GM12875 (cell line): Measurements from ENCODE around the gene HSCB.
A peak's percentile ranks its signal among the peaks of the same experiment; 100 is the strongest.
"Not testable (repeated sequence)": the region's sequence is repeated elsewhere in the genome, so short reads cannot be mapped to it uniquely, and the experiment has no call there.

Source experiments
- H3K4me3 ChIP-seq: one replicate; pipeline ENCODE4 v1.5.1; 2011; ENCODE audit warnings: low read depth, low read length, control low read depth
- TF ChIP-seq, protein P1 (sequence below): IDR thresholded peaks from 2 replicates; pipeline ENCODE4 v1.5.1; 2011; ENCODE audit warnings: low read depth, mild to moderate bottlenecking, control low read depth, inconsistent platforms, low read length, moderate library complexity, borderline replicate concordance; ENCODE audit not compliant: insufficient read depth

The HSCB gene

DNA sequence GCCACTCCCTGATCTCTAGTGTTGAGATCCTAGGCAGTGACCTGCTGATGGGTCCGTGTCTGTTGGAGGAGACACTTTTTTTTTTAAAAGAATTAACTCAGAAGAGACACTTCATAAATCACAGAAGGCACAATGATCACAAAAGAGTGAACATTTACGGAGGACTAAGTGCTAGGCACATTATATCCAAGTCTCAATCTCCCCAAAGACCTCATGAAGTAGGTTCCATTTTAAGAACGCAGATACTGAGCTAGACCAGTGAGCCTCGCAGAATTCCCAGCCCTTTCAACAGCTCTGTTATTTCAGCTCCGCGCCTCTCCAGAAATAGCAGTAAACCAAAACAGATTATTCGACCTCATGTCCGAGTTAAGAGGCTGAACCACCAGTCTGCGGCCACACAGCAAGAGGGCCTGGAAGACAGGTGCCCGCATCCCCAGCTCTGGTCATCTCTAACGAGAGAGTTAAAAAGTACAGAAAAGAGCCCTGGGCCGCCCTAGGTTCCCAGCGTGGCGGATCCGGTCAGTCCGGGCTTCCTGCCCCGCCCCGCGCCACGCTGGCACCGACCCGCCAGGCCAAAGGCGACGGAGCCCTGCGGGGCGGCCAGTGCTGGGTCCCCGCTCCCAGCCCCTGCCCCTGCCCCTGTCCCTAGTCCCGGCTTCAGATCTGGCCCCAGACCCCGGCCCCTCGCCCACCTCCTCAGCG is 57.9 kb downstream of the HSCB start:
- TF ChIP-seq, protein P1, sequence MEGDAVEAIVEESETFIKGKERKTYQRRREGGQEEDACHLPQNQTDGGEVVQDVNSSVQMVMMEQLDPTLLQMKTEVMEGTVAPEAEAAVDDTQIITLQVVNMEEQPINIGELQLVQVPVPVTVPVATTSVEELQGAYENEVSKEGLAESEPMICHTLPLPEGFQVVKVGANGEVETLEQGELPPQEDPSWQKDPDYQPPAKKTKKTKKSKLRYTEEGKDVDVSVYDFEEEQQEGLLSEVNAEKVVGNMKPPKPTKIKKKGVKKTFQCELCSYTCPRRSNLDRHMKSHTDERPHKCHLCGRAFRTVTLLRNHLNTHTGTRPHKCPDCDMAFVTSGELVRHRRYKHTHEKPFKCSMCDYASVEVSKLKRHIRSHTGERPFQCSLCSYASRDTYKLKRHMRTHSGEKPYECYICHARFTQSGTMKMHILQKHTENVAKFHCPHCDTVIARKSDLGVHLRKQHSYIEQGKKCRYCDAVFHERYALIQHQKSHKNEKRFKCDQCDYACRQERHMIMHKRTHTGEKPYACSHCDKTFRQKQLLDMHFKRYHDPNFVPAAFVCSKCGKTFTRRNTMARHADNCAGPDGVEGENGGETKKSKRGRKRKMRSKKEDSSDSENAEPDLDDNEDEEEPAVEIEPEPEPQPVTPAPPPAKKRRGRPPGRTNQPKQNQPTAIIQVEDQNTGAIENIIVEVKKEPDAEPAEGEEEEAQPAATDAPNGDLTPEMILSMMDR, result no peak
- H3K4me3 ChIP-seq, result peak overlapping the region; percentile 85

GRCh38 chr22:28800308-28801041 is 58.6 kb downstream of the HSCB start, which contains the start of gene XBP1:
TSS of gene XBP1 (minus strand) at chr22:28800569.
- peak within 1 kb of the TSS; percentile 85 for H3K4me3 ChIP-seq
- TF ChIP-seq, protein P1, result no peak

DNA sequence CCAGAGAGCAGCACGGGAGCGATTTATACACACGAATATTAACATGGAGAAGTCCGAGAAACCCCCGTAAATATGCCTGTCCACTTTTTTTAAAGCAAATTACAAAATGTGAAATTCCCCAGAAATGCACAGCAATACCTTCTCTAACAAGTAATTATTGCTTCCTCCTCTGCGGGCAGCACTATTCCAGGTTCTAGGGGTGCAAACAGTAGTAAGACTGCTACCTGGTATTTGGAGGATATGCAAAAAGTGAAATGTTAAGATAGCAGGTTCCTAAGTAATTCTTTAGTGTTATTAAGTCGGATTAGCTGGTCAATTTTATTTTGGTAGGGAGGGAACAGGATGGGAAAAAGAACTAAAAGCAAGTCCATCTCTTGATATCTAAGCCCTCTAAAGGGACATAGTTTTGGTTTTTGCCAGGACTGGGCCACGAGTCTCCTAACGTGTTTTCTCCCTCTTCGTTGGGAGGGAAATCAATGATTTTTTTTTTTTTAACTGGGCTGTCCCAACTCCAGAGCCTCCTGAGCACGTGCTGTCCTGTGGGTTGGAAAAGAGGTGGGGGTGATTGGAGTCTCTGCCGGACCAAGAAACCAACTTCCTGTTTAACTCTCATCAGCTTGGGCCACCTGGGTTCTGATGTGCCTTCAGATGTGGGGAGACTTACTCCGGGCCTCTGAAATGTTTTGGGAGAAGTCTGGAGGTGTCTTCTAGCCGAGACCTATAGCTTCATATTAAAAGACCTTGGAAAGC is 60.2 kb downstream of the HSCB start:
- H3K4me3 ChIP-seq, result peak overlapping the region; percentile 40
- TF ChIP-seq, protein P1, result no peak

GRCh38 chr22:28802595-28803123 is 60.8 kb downstream of the HSCB start:
- TF ChIP-seq, protein P1, result 0 out of 2 replicates have a peak, but pooled peaks have one; percentile 6
- no peak overlapping the region for H3K4me3 ChIP-seq

DNA sequence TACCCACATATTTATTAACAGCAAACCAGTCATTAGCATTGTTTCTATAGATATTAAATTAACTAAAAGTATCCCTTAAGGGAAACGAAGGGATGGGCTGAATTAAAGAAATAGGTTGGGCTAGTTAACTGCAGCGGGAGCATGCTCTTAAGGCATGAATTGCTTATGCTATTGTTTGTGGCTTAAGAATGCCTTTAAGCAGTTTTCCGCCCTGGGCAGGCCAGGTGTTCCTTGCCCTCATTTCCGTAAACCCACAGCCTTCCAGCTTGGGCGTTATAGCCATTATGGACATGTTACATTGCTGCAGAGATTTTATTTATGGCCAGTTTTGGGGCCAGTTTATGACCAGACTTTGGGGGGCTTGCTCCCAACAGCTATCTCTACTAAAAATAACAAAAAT is 63.6 kb downstream of the HSCB start:
- not testable (repeated sequence) for H3K4me3 ChIP-seq
